GM19193 (cell line): ENCODE measurements around the gene AGR3.

Experiments used
- POLR2A ChIP-seq: IDR thresholded peaks from 4 replicates; pipeline ENCODE4 v1.6.1; 2011; ENCODE audit not compliant: insufficient read depth, insufficient read length; ENCODE audit errors: extremely low read depth

Gene AGR3

GRCh38 chr7:16815001-16815400 is 66.8 kb downstream of the AGR3 start:
- no peak for TF ChIP-seq POLR2A

GRCh38 chr7:16813232-16813616 is 68.6 kb downstream of the AGR3 start:
- no peak for TF ChIP-seq POLR2A

GRCh38 chr7:16812542-16813231 is 69.1 kb downstream of the AGR3 start:
- no peak for TF ChIP-seq POLR2A

GRCh38 chr7:16811551-16811950 is 70.2 kb downstream of the AGR3 start:
- no peak for TF ChIP-seq POLR2A

DNA sequence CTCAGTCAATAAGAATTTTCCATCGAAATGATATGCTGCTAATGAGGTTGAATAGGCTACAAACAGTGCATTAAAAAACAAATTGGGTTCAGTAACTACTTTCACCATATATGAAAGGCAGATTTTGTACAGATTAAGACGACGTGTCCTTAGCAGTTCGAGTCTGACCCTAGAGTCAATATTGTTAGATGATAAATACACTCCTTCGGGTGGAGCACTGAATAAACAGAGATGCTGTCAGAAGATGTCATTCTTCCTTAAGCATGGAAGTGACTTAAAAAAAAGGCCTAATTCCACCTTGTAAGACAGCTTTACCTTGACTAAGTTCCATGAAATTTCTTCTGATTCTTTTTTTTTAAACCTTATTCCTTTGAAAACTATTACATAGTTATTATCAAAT is 71.2 kb downstream of the AGR3 start:
- TF ChIP-seq POLR2A = no peak

- TF ChIP-seq POLR2A = no peak
These were observed 71.7 kb downstream of the AGR3 start for GRCh38 chr7:16810112-16810511.
